Measurements from ENCODE around the gene SYNGR1. TPM values are rescaled to one million over a fixed set of nuclear protein-coding genes. Genes with fewer than 3 reads are reported as not detected.

Gene SYNGR1
- total and polyA plus RNA-seq, 2 of the 8 experiments (the other 6 are each of a cell fraction or from before 2014, with no cell fraction given) = 32.5 to 84.7 TPM

DNA sequence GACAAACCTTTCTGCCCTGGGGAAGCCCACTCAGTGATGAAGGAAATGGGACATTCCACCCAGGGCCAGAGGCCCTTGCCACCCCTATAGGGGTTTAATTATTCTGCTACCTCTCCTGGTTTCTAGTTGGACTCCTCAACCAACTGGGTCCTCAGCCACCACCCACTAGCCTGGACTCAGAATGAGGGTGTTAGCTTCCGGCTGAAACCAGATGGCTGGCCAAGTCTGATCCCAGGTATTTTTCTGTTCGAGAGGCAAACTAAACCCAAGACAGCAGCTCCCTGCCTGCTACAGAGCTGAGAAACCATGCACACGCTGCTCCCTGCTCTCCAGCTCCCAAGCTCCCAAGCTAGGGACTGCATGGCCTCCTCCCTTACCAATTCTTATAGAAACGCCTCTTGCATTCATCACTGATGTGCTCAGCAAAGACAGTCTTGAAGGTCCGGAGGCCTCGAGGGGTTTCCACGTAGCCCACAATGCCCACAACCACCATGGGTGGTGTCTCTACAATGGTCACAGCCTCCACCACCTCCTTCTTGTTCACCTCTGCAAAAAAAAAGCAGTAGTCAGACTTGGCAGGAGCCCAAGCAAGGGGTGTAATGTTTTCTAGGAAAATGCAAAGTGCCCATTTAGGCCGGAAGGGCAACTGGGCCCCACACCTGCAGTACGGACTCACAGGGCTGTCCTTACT lies 32.6 kb upstream of the SYNGR1 start:
- Histone ChIP-seq H2BK20ac (ENCODE audit: low read length) (no peak overlapping the region), H3K23me2 (ENCODE audit: low read depth, low read length) (peaks cover 10% of the 10 kb centered on the region), H3K9me3 (ENCODE audit: insufficient read depth in 2 of 2, low read depth in 1 of 2, low read length in 1 of 2) (no peaks in the 10 kb centered on the region), H4K91ac (replicated peaks; ENCODE audit: insufficient read length, low read length) (no peak overlapping the region), H3K9ac (replicated peaks in 1 of 4; ENCODE audit: extremely low read depth in 1 of 4, low read depth in 3 of 4, low read length in 3 of 4) (peak overlapping the region in 3 of 4 experiments; percentile 26 to 98 (median 96); a peak in 6 of 7 replicates), H2BK15ac (ENCODE audit: low read length) (no peak overlapping the region), H3K4ac (replicated peaks; ENCODE audit: insufficient read length, low read depth, low read length) (no peak overlapping the region), H3K4me2 (ENCODE audit: insufficient read depth in 1 of 2, low read depth in 2 of 2, low read length in 2 of 2) (peak overlapping the region; percentile 82 to 91), H3K36me3 (ENCODE audit: control insufficient read depth in 2 of 4, insufficient read depth in 4 of 4, low read length in 3 of 4) (peaks cover 52 to 67% (median 61%) of the 10 kb centered on the region in 4 experiments), H2BK120ac (replicated peaks; ENCODE audit: low read depth, low read length) (no peak overlapping the region), H3K79me1 (ENCODE audit: low read depth, low read length) (peaks cover 3% of the 10 kb centered on the region), H4K5ac (ENCODE audit: insufficient read length, low read depth, low read length) (no peak overlapping the region), H3K27ac (ENCODE audit: low read depth, low read length) (0 out of 2 replicates have a peak overlapping the region, but pooled peaks have one; percentile 3), H3K4me1 (replicated peaks in 1 of 4; ENCODE audit: control insufficient read depth in 3 of 4, insufficient read depth in 4 of 4, low read length in 3 of 4) (peaks cover 0 to 21% (median 3%) of the 10 kb centered on the region in 4 experiments; a peak in 6 of 7 replicates), H3K23ac (ENCODE audit: insufficient read length) (no peak overlapping the region), H3K56ac (replicated peaks; ENCODE audit: insufficient read length, low read depth, low read length) (no peak overlapping the region), H2BK12ac (ENCODE audit: low read depth, low read length) (no peak overlapping the region), H2AK5ac (ENCODE audit: low read depth, low read length) (no peak overlapping the region), H3K18ac (ENCODE audit: extremely low read depth, low read length) (no peak overlapping the region), H4K8ac (ENCODE audit: extremely low read depth, insufficient read depth, low read length) (peak overlapping the region; percentile 19), H3K79me2 (ENCODE audit: control insufficient read depth in 1 of 2, insufficient read depth in 2 of 2, low read length in 2 of 2) (peaks cover 11 to 42% of the 10 kb centered on the region in 2 experiments), H3K27me3 (replicated peaks in 1 of 4; ENCODE audit: control insufficient read depth in 3 of 4, extremely low read depth in 1 of 4, insufficient read depth in 3 of 4, low read length in 3 of 4) (no peaks in the 10 kb centered on the region), H3K4me3 (ENCODE audit: extremely low read depth in 1 of 4, insufficient read depth in 2 of 4, low read depth in 3 of 4, low read length in 4 of 4) (peak overlapping the region; percentile 95 to 99 (median 98); a peak in 7 of 8 replicates), H2AFZ (ENCODE audit: low read length) (no peak overlapping the region), H3K14ac (ENCODE audit: insufficient read length) (no peak overlapping the region), H4K20me1 (replicated peaks in 1 of 2; ENCODE audit: control insufficient read depth in 1 of 2, insufficient read depth in 2 of 2, low read length in 2 of 2) (peaks cover 43 to 46% of the 10 kb centered on the region in 2 experiments), H2BK5ac (ENCODE audit: low read depth, low read length) (no peak overlapping the region)
- FAIRE-seq (no peak), DNase-seq (ENCODE audit: low read depth in 1 of 2, low spot score in 2 of 2) (no peak)
- ChIA-PET POLR2A (ENCODE audit: partially characterized antibody) (interaction anchor here (0.6 to 16.9 kb wide), 49 partner anchors 19 to 916 kb away, joined by 3 to 692 read pairs (median 6); partner anchors contain the start of genes ATF4, SYNGR1 and TAB1), CTCF (ENCODE audit: partially characterized antibody) (interaction anchor here (0.5 to 6.2 kb wide), 27 partner anchors 7 to 548 kb away, joined by 3 to 37 read pairs (median 5); no protein-coding TSS in a partner anchor)
- TF ChIP-seq SIRT6 (IDR thresholded peaks at IDR 0.05; ENCODE audit: low read length) (no peak), BCL11A (IDR thresholded peaks at IDR 0.05; ENCODE audit: low read depth in 2 of 2, low read length in 2 of 2) (no peak), KDM4A (IDR thresholded peaks at IDR 0.05; ENCODE audit: low read depth, low read length, severe bottlenecking) (peak; percentile 29), TAF1 (IDR thresholded peaks at IDR 0.05; ENCODE audit: low read depth, low read length) (no peak), SIX5 (IDR thresholded peaks at IDR 0.05; ENCODE audit: low read depth, low read length) (peak; percentile 9; the same call in 1 of the 2 replicates), KDM5A (IDR thresholded peaks at IDR 0.05; ENCODE audit: low read length) (no peak), SIN3A (conservative IDR thresholded peaks at IDR 0.05 in 1 of 2, IDR thresholded peaks at IDR 0.05 in 1 of 2; ENCODE audit: low read depth in 1 of 2, low read length in 2 of 2) (no peak; a peak in 1 of 4 replicates), POLR2A (IDR thresholded peaks at IDR 0.05; ENCODE audit: control extremely low read depth in 1 of 2, low read depth in 2 of 2, low read length in 2 of 2) (peak; percentile 51 to 63)
- TF ChIP-seq, protein P1, sequence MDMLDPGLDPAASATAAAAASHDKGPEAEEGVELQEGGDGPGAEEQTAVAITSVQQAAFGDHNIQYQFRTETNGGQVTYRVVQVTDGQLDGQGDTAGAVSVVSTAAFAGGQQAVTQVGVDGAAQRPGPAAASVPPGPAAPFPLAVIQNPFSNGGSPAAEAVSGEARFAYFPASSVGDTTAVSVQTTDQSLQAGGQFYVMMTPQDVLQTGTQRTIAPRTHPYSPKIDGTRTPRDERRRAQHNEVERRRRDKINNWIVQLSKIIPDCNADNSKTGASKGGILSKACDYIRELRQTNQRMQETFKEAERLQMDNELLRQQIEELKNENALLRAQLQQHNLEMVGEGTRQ (IDR thresholded peaks at IDR 0.05; ENCODE audit: low read length) = no peak
- WGBS, 2 experiments (ENCODE audit: extremely low coverage in 1 of 2, insufficient coverage in 1 of 2, insufficient read length in 1 of 2, insufficient replicate concordance in 2 of 2, low coverage in 1 of 2, low lambda C conversion rate in 2 of 2, missing lambda C conversion rate in 1 of 2) = 79% methylated on average over 9 of the region's 9 CpGs; no CpG with 5 or more reads in 1 of the 2 experiments
